ENCODE measurements around the gene MYMK.

- TF ChIP-seq CTCF (IDR thresholded peaks at IDR 0.05): no peak
- TF ChIP-seq POLR2AphosphoS5 (IDR thresholded peaks at IDR 0.05): no peak
- TF ChIP-seq POLR2A (IDR thresholded peaks at IDR 0.05): no peak
- no peak for TF ChIP-seq EP300 (IDR thresholded peaks at IDR 0.05)
These were observed 35.2 kb downstream of the MYMK start for GRCh38 chr9:133489253-133490190.

Measured in stomach (tissue), 4 donors.